ENCODE measurements around the gene ZNF92.

GRCh38 chr7:65430344-65431186, 56.9 kb downstream of the ZNF92 start:
- TF ChIP-seq, protein P1, sequence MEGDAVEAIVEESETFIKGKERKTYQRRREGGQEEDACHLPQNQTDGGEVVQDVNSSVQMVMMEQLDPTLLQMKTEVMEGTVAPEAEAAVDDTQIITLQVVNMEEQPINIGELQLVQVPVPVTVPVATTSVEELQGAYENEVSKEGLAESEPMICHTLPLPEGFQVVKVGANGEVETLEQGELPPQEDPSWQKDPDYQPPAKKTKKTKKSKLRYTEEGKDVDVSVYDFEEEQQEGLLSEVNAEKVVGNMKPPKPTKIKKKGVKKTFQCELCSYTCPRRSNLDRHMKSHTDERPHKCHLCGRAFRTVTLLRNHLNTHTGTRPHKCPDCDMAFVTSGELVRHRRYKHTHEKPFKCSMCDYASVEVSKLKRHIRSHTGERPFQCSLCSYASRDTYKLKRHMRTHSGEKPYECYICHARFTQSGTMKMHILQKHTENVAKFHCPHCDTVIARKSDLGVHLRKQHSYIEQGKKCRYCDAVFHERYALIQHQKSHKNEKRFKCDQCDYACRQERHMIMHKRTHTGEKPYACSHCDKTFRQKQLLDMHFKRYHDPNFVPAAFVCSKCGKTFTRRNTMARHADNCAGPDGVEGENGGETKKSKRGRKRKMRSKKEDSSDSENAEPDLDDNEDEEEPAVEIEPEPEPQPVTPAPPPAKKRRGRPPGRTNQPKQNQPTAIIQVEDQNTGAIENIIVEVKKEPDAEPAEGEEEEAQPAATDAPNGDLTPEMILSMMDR (IDR thresholded peaks at IDR 0.05): no peak
- TF ChIP-seq POLR2A (IDR thresholded peaks at IDR 0.05): no peak

All from right lobe of liver (tissue), 4 donors.